HEK293 (cell line): ENCODE results near the gene HARBI1.

Source experiments
- CTCF ChIP-seq: fragments of 450-650 bp; formaldehyde crosslinking; IDR thresholded peaks from 2 replicates; pipeline ENCODE4 v1.5.1; 2016; ENCODE audit warnings: missing biosample characterization, missing genetic modification characterization
- ZNF146 ChIP-seq: fragments of 450-650 bp; formaldehyde crosslinking; IDR thresholded peaks from 2 replicates; pipeline ENCODE4 v1.5.1; 2016; ENCODE audit warnings: missing biosample characterization, missing genetic modification characterization

GRCh38 chr11:46588131-46588530 lies 28.9 kb downstream of the HARBI1 start:
- TF ChIP-seq CTCF (no peak), ZNF146 (tag by site-specific recombination) (no peak)
